ENCODE data around the gene MYORG. TPM values are rescaled to one million over a fixed set of nuclear protein-coding genes. Genes with fewer than 3 reads are reported as not detected.

MYORG gene
- total and polyA plus RNA-seq, 12 donors: 1.1 to 33.8 (median 14.5) TPM

DNA sequence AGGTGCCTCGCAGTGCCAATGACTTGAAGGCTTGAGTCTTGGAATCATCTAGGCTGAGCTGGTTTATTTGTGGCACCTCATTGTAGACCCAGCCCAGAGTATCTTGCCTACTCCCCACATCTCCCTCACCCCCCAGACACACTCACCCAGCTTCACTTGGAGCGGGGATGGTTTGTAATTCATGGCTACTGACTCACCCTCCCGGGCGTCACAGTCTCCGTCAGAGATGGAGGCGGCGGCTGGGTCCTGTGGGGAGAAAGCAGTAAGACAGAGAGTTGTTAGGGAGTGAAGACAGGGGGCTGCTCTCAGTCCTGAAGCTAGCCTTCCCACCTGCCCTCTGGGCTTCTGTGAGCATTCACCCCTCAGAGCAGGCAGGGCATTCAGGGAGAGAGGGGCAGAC lies 29.0 kb upstream of the MYORG start:
- H3K4me1 ChIP-seq (replicated peaks in 1 of 2): no peaks in the 10 kb centered on the region
- H3K4me3 ChIP-seq: no peak overlapping the region
- TF ChIP-seq POLR2A (IDR thresholded peaks at IDR 0.05): no peak
- TF ChIP-seq, protein P1, sequence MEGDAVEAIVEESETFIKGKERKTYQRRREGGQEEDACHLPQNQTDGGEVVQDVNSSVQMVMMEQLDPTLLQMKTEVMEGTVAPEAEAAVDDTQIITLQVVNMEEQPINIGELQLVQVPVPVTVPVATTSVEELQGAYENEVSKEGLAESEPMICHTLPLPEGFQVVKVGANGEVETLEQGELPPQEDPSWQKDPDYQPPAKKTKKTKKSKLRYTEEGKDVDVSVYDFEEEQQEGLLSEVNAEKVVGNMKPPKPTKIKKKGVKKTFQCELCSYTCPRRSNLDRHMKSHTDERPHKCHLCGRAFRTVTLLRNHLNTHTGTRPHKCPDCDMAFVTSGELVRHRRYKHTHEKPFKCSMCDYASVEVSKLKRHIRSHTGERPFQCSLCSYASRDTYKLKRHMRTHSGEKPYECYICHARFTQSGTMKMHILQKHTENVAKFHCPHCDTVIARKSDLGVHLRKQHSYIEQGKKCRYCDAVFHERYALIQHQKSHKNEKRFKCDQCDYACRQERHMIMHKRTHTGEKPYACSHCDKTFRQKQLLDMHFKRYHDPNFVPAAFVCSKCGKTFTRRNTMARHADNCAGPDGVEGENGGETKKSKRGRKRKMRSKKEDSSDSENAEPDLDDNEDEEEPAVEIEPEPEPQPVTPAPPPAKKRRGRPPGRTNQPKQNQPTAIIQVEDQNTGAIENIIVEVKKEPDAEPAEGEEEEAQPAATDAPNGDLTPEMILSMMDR (IDR thresholded peaks at IDR 0.05): no peak
- intact Hi-C loops (cut with DNase I): no loop called here
- no peaks in the 10 kb centered on the region for H3K27me3 ChIP-seq
- WGBS, 4 donors: 86 to 92% (median 91%) methylated on average over 7 of the region's 7 CpGs
- no peak for DNase-seq
- H3K27ac ChIP-seq: no peak overlapping the region
- peaks cover 0 to 30% of the 10 kb centered on the region in 2 donors for H3K36me3 ChIP-seq (replicated peaks in 1 of 2)
- no peaks in the 10 kb centered on the region for H3K9me3 ChIP-seq (replicated peaks in 1 of 3)

- no peaks in the 10 kb centered on the region for H3K27me3 ChIP-seq
- peaks cover 0 to 48% of the 10 kb centered on the region in 2 donors for H3K36me3 ChIP-seq (replicated peaks in 1 of 2)
- TF ChIP-seq, protein P1 (IDR thresholded peaks at IDR 0.05): peak; percentile 94 to 97 (median 96)
- no peak for TF ChIP-seq POLR2A (IDR thresholded peaks at IDR 0.05)
- peak; percentile 76 to 93 (median 83) for DNase-seq
- H3K4me3 ChIP-seq: no peak overlapping the region
- H3K4me1 ChIP-seq (replicated peaks in 1 of 2): no peaks in the 10 kb centered on the region
- no peak overlapping the region for H3K27ac ChIP-seq
- no peaks in the 10 kb centered on the region for H3K9me3 ChIP-seq (replicated peaks in 1 of 3)
- intact Hi-C loops (cut with DNase I): loop anchor here (5.0 kb wide), 2 partner anchors 99 to 189 kb away; no protein-coding TSS in a partner anchor
These were observed 27.1 kb upstream of the MYORG start for GRCh38 chr9:34403554-34404380.

- DNase-seq: no peak
- TF ChIP-seq POLR2A (IDR thresholded peaks at IDR 0.05): no peak
- TF ChIP-seq, protein P1 (IDR thresholded peaks at IDR 0.05): no peak
- WGBS, 4 donors: 86 to 92% (median 87%) methylated on average over 28 to 40 of the region's 40 CpGs
- Histone ChIP-seq H3K27me3 (no peaks in the 10 kb centered on the region), H3K4me3 (no peak overlapping the region), H3K9me3 (replicated peaks in 1 of 3) (no peaks in the 10 kb centered on the region), H3K36me3 (replicated peaks in 1 of 2) (peaks cover 0 to 48% of the 10 kb centered on the region in 2 donors), H3K4me1 (replicated peaks in 1 of 2) (no peaks in the 10 kb centered on the region), H3K27ac (no peak overlapping the region)
- intact Hi-C loops (cut with DNase I): loop anchor here (5.0 kb wide), 2 partner anchors 101 to 191 kb away; no protein-coding TSS in a partner anchor
These were observed 24.2 kb upstream of the MYORG start for GRCh38 chr9:34400686-34401602.

DNA sequence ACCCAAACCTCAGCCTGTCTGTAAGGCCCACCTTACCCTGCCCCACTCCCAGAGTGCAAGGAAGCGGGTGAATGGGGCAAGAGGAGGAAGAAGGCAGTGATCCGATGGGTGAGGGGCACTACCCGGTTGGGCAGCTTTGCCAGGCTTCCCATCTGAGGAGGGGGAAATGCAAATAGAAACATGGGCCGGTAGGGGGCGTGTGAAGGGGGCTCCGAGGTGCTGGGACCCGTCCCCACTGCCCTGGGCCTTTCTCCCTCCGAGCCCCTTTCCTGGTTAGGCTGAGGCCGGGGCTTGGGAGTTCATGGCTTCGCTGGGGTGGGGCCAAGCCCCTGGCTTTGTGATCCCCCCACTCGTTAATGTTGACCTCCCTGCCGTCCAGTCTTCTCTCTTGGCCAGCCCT lies 23.6 kb upstream of the MYORG start:
- Histone ChIP-seq H3K9me3 (replicated peaks in 1 of 3) (no peaks in the 10 kb centered on the region), H3K4me1 (replicated peaks in 1 of 2) (no peaks in the 10 kb centered on the region), H3K27me3 (no peaks in the 10 kb centered on the region), H3K36me3 (replicated peaks in 1 of 2) (peaks cover 0 to 47% of the 10 kb centered on the region in 2 donors), H3K27ac (no peak overlapping the region), H3K4me3 (no peak overlapping the region)
- WGBS, 4 donors: 75 to 84% (median 82%) methylated on average over 9 to 12 of the region's 12 CpGs
- TF ChIP-seq POLR2A (IDR thresholded peaks at IDR 0.05): no peak
- TF ChIP-seq, protein P1 (IDR thresholded peaks at IDR 0.05): no peak
- DNase-seq: no peak
- intact Hi-C loops (cut with DNase I): loop anchor here (5.0 kb wide), 2 partner anchors 102 to 192 kb away; no protein-coding TSS in a partner anchor
